ENCODE measurements around the gene TNKS1BP1. TPM values are rescaled to one million over a fixed set of nuclear protein-coding genes. Genes with fewer than 3 reads are reported as not detected.

The TNKS1BP1 gene
- total and polyA plus RNA-seq, 4 donors: 28.3 to 67.1 (median 47.0) TPM

GRCh38 chr11:57301711-57302423 lies 22.9 kb downstream of the TNKS1BP1 start:
- WGBS: 97% methylated on average over 27 of the region's 27 CpGs
- Histone ChIP-seq H3K9ac (ENCODE audit: low read depth in 1 of 2, low read length in 2 of 2) (no peak overlapping the region), H3K4me3 (ENCODE audit: low read depth in 1 of 3, low read length in 3 of 3) (no peak overlapping the region), H3K27ac (ENCODE audit: low read depth in 1 of 2, low read length in 2 of 2) (no peak overlapping the region), H3K27me3 (ENCODE audit: control insufficient read depth in 4 of 4, insufficient read depth in 4 of 4, low read length in 3 of 4) (no peaks in the 10 kb centered on the region), H3K36me3 (ENCODE audit: control insufficient read depth in 4 of 4, insufficient read depth in 3 of 4, low read depth in 1 of 4, low read length in 3 of 4) (peaks cover 22 to 48% (median 40%) of the 10 kb centered on the region in 4 donors), H3K4me1 (ENCODE audit: control insufficient read depth in 4 of 4, insufficient read depth in 4 of 4, low read length in 3 of 4) (peaks cover 5 to 19% (median 12%) of the 10 kb centered on the region in 4 donors), H3K9me3 (ENCODE audit: control insufficient read depth in 4 of 4, low read length in 3 of 4) (peaks cover 0 to 7% (median 5%) of the 10 kb centered on the region in 4 donors)
- DNase-seq (ENCODE audit: low spot score): no peak
- no peak for TF ChIP-seq MAX (IDR thresholded peaks at IDR 0.05)
- TF ChIP-seq FOXA2 (IDR thresholded peaks at IDR 0.05): no peak
- no peak for TF ChIP-seq JUND (IDR thresholded peaks at IDR 0.05)
- TF ChIP-seq HNF4A (conservative IDR thresholded peaks at IDR 0.05): no peak
- TF ChIP-seq YY1 (IDR thresholded peaks at IDR 0.05): no peak
- TF ChIP-seq REST (IDR thresholded peaks at IDR 0.05): no peak
- TF ChIP-seq RXRA (IDR thresholded peaks at IDR 0.05): no peak
- TF ChIP-seq TAF1 (conservative IDR thresholded peaks at IDR 0.05): no peak
- no peak for TF ChIP-seq ZBTB33 (IDR thresholded peaks at IDR 0.05)
- no peak for TF ChIP-seq EGR1 (IDR thresholded peaks at IDR 0.05; ENCODE audit: low read depth in 2 of 2)
- TF ChIP-seq ATF3 (IDR thresholded peaks at IDR 0.05): no peak
- no peak for TF ChIP-seq SP1 (IDR thresholded peaks at IDR 0.05)
- TF ChIP-seq HNF4G (IDR thresholded peaks at IDR 0.05): no peak
- no peak for TF ChIP-seq RAD21 (IDR thresholded peaks at IDR 0.05)
- TF ChIP-seq FOXA1 (IDR thresholded peaks at IDR 0.05): no peak
- no peak for TF ChIP-seq CTCF (IDR thresholded peaks at IDR 0.05; ENCODE audit: low read depth, low read length, missing input control)
- no peak for TF ChIP-seq NR2F2 (IDR thresholded peaks at IDR 0.05)
- TF ChIP-seq GABPA (IDR thresholded peaks at IDR 0.05 in 1 of 2, conservative IDR thresholded peaks at IDR 0.05 in 1 of 2): no peak

Measured in liver (tissue), 9 donors.